COR-L47 (cell line): Measurements from ENCODE around the gene SRSF1.

Source experiments
- DNase-seq: peaks from one replicate; lab custom pipeline; 2025; lab: John Stamatoyannopoulos, UW

SRSF1 gene

GRCh38 chr17:58019039-58019438 lies 12.0 kb upstream of the SRSF1 start:
- no peak for DNase-seq

- no peak for DNase-seq
Measured at GRCh38 chr17:58010067-58010799, 3.2 kb upstream of the SRSF1 start.

GRCh38 chr17:58007781-58008706 lies 998 bp upstream of the SRSF1 start:
- no peak for DNase-seq

GRCh38 chr17:58006560-58006923 lies 504 bp downstream of the SRSF1 start:
- DNase-seq = peak; percentile 83

- DNase-seq = no peak
Measured at GRCh38 chr17:58005728-58006559, 1.1 kb downstream of the SRSF1 start.

- no peak for DNase-seq
Measured at GRCh38 chr17:58005031-58005727, 1.9 kb downstream of the SRSF1 start.

- no peak for DNase-seq
Measured at GRCh38 chr17:58004060-58004459, 3.0 kb downstream of the SRSF1 start.

- DNase-seq = no peak
Measured at GRCh38 chr17:58002973-58003372, 4.1 kb downstream of the SRSF1 start.

- DNase-seq = no peak
Measured at GRCh38 chr17:58002154-58002948, 4.7 kb downstream of the SRSF1 start.

- no peak for DNase-seq
Measured at GRCh38 chr17:58001461-58002124, 5.5 kb downstream of the SRSF1 start.

- DNase-seq = peak; percentile 59
Measured at GRCh38 chr17:57999496-58000017, 7.5 kb downstream of the SRSF1 start.

GRCh38 chr17:57999010-57999495 lies 8.0 kb downstream of the SRSF1 start:
- DNase-seq = no peak

GRCh38 chr17:57997085-57997809 lies 9.8 kb downstream of the SRSF1 start:
- DNase-seq = no peak

- DNase-seq = peak; percentile 68
Measured at GRCh38 chr17:57995076-57995956, 11.7 kb downstream of the SRSF1 start.

GRCh38 chr17:57994436-57994835 lies 12.6 kb downstream of the SRSF1 start:
- DNase-seq = no peak

- no peak for DNase-seq
Measured at GRCh38 chr17:57993471-57994365, 13.3 kb downstream of the SRSF1 start.

- DNase-seq = no peak
Measured at GRCh38 chr17:57991537-57991936, 15.5 kb downstream of the SRSF1 start.
